Lower leg skin (tissue), 4 donors: Measurements from ENCODE around the gene GNAI3. TPM values are rescaled to one million over a fixed set of nuclear protein-coding genes. Genes with fewer than 3 reads are reported as not detected.

Experiments
- DNase-seq, 2 donors: peaks; one replicate each; pipeline ENCODE4 v3.0.0-alpha.2; 2019; ENCODE audit warnings: low spot score in 2 of 2
- H3K4me3 ChIP-seq: fragments of 200-600 bp; sonication (generic); 2 replicates; pipeline ENCODE4 v1.5.1; 2017; ENCODE audit warnings: mild to moderate bottlenecking, low read depth; ENCODE audit not compliant: poor library complexity, severe bottlenecking
- CTCF ChIP-seq, 3 donors: fragments of 450-650 bp; IDR thresholded peaks; one replicate each; pipeline ENCODE4 v1.5.1; 2016; ENCODE audit warnings: antibody characterized with exemption in 3 of 3, mild to moderate bottlenecking in 3 of 3, moderate library complexity in 2 of 3
- POLR2A ChIP-seq, 2 donors: fragments of 450-650 bp; IDR thresholded peaks; one replicate each; pipeline ENCODE4 v1.6.1; 2016 to 2017; ENCODE audit warnings: antibody characterized with exemption in 2 of 2, mild to moderate bottlenecking in 1 of 2, moderate library complexity in 1 of 2
- WGBS, 2 donors: methylation state at CpG; one replicate each; pipeline ENCODE4 v1.1.5; 2018; 5-methylcytosine and 5-hydroxymethylcytosine counted together
- intact Hi-C: fragments of 100-400 bp; cut with DNase I; formaldehyde crosslinking; loops from one replicate; pipeline ENCODE4 v1.15.0; 2023; ENCODE audit warnings: low total_unique reads
- total RNA-seq, 4 donors: library from RNA; depleted of rRNA; stranded (reverse); fragments of >200 nt; gene quantifications; one replicate each; pipeline ENCODE4 v1.1.0, GENCODE V29; 2016

Gene GNAI3
- total RNA-seq, 4 donors from 2014 or later, result 8.5 to 13.2 (median 10.7) TPM

DNA sequence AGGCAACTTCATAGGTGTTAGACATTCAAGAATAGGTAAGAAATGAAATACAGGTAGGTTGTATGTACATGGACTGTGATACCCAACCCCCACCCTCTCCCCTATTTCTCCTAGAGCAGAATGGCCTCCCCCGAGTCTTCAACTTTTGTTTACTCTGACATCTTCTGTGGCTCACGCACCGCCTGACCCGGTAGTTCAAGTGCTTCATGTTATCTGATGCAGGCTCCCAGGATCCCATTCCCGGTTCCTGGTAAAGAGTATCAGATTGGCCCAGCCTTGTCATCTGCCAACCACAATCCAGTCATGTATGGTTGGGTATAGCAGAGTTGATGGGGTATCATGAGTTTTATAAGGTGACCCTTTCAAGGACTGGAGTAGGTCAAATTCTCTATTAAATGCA, 9.1 kb downstream of the GNAI3 start:
- intact Hi-C loops, result no loop called here
- TF ChIP-seq POLR2A (IDR thresholded peaks at IDR 0.05) (no peak), CTCF (IDR thresholded peaks at IDR 0.05) (no peak)
- no peak overlapping the region for H3K4me3 ChIP-seq
- no peak for DNase-seq
- 97% methylated on average over 5 of the region's 5 CpGs for WGBS, 2 donors

DNA sequence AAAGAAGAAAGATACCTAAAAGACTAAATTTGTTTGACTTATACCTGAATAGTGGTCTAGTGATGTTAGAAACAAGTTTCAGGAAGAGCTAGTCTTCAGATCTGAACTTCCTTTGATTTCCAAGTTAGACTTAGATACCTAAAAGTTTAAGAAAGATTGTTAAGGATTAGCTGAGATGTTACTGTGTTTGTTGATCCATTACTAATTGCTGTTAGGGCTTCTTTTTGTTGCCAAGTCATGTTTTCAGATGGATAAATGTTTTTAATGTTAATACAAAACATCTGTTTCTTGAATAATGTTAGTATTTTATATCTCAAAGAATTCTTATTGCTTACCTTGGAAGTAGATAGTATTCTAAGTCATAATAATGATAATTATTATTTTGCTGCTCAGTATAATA, 11.6 kb downstream of the GNAI3 start:
- no peak for TF ChIP-seq POLR2A (IDR thresholded peaks at IDR 0.05)
- TF ChIP-seq CTCF (IDR thresholded peaks at IDR 0.05), result no peak
- no peak overlapping the region for H3K4me3 ChIP-seq
- DNase-seq, result no peak
- intact Hi-C loops, result loop anchor here (10.0 kb wide), 1 partner anchor 55 kb away; the partner anchor contains the start of genes AMPD2 and GNAT2

DNA sequence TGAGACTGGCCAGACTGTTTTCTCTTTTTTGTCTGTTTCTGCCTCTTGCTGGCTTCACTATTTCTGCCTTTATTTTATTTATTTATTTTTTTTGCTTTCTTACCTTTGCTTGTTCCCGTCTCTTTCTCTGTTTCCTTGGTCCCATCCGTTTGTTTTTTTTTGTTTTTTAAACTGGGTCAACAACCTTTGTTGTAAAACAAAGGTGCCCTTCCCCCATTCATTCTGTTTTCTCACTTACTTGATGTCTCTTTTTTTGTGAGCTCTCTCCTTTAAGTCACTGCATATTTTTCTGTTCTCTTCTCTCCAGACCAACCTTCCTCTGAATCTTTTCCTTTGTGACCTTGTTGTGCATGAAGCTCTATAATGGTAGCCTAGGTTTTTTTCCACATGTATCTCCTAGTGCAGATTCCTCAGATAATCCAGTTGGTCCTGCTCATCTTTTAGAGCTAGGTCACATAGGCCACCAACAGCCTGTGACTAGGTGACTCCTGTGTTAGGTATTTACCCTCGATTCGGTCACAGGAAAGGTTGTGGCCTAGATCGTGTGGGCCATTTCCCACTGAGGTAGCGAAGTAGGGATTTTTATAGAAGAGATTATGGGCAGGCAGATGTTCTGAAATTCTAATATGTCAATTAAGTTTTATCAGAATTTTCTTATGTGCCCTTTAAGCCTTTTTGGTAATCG, 15.9 kb downstream of the GNAI3 start:
- DNase-seq, result no peak
- no peak for TF ChIP-seq CTCF (IDR thresholded peaks at IDR 0.05)
- TF ChIP-seq POLR2A (IDR thresholded peaks at IDR 0.05), result no peak
- H3K4me3 ChIP-seq, result no peak overlapping the region
- 81 to 87% methylated on average over 7 of the region's 7 CpGs for WGBS, 2 donors
- intact Hi-C loops, result loop anchor here (10.0 kb wide), 1 partner anchor 50 kb away; the partner anchor contains the start of genes AMPD2 and GNAT2

GRCh38 chr1:109565241-109565640, 16.8 kb downstream of the GNAI3 start:
- intact Hi-C loops, result loop anchor here (10.0 kb wide), 1 partner anchor 50 kb away; the partner anchor contains the start of genes AMPD2 and GNAT2
- no peak for TF ChIP-seq POLR2A (IDR thresholded peaks at IDR 0.05)
- TF ChIP-seq CTCF (IDR thresholded peaks at IDR 0.05), result no peak
- WGBS, 2 donors, result 91 to 97% methylated on average over 3 of the region's 3 CpGs

GRCh38 chr1:109566982-109567381, 18.6 kb downstream of the GNAI3 start:
- TF ChIP-seq CTCF (IDR thresholded peaks at IDR 0.05) (no peak), POLR2A (IDR thresholded peaks at IDR 0.05) (no peak)
- DNase-seq, result no peak
- 81 to 95% methylated on average over 1 of the region's 1 CpG for WGBS, 2 donors
- intact Hi-C loops, result loop anchor here (10.0 kb wide), 1 partner anchor 48 kb away; the partner anchor contains the start of genes AMPD2 and GNAT2
- no peak overlapping the region for H3K4me3 ChIP-seq

More at GRCh38 chr1:109565241-109565640, 16.8 kb downstream of the GNAI3 start:
- H3K4me3 ChIP-seq, result no peak overlapping the region
- DNase-seq, result no peak
